Activated CD4-positive, alpha-beta T cell treated with anti-CD3 and anti-CD28 coated beads for 36 hours (primary cell): ENCODE results near the gene FAM149A. TPM values are rescaled to one million over a fixed set of nuclear protein-coding genes. Genes with fewer than 3 reads are reported as not detected.

ENCODE experiments used
- ATAC-seq: fragments of 200-7000 bp; cut with Tn5 transposase; one replicate; pipeline ENCODE4 v1.10.0; 2021; ENCODE audit warnings: mild to moderate bottlenecking, moderate library complexity
- CTCF ChIA-PET: fragments of 350-600 bp; sonication (Branson Sonifier 250); formaldehyde crosslinking; loops from one replicate; lab custom pipeline; 2021; ENCODE audit warnings: antibody characterized with exemption; lab: Charles Lee
- POLR2A ChIA-PET: fragments of 350-600 bp; sonication (Branson Sonifier 250); formaldehyde crosslinking; loops from one replicate; lab custom pipeline; 2021; ENCODE audit warnings: antibody characterized with exemption, inconsistent platforms; lab: Charles Lee
- DNase-seq: peaks from one replicate; pipeline ENCODE4 v3.0.0-alpha.2; 2020
- H3K27ac Mint-ChIP-seq: one replicate; pipeline ENCODE4 v1.8.0; 2021; ENCODE audit warnings: mixed read lengths
- H3K27me3 Mint-ChIP-seq: one replicate; pipeline ENCODE4 v1.8.0; 2021; ENCODE audit warnings: mixed read lengths
- H3K36me3 Mint-ChIP-seq: one replicate; pipeline ENCODE4 v1.8.0; 2021; ENCODE audit warnings: low read depth, mixed read lengths
- H3K4me1 Mint-ChIP-seq: one replicate; pipeline ENCODE4 v1.8.0; 2021; ENCODE audit warnings: mixed read lengths
- H3K4me3 Mint-ChIP-seq: one replicate; pipeline ENCODE4 v1.8.0; 2021; ENCODE audit warnings: mild to moderate bottlenecking, moderate library complexity, mixed read lengths
- H3K9me3 Mint-ChIP-seq: one replicate; pipeline ENCODE4 v1.8.0; 2021; ENCODE audit warnings: low read depth, mixed read lengths
- intact Hi-C, 2 experiments: fragments of 100-400 bp; cut with DNase I in 1 of 2; cut with micrococcal nuclease in 1 of 2; formaldehyde crosslinking; loops; one replicate each; pipeline versions ENCODE4 v1.14.2 to v1.15.1; 2022 to 2024; cut with DNase I, micrococcal nuclease
- total RNA-seq, 2 experiments: library from RNA; stranded (reverse); gene quantifications; one replicate each; pipeline ENCODE4 v1.2.3, GENCODE V29; 2021

FAM149A gene
- total RNA-seq, 2 experiments from 2014 or later, result 0.44 to 0.59 TPM

DNA sequence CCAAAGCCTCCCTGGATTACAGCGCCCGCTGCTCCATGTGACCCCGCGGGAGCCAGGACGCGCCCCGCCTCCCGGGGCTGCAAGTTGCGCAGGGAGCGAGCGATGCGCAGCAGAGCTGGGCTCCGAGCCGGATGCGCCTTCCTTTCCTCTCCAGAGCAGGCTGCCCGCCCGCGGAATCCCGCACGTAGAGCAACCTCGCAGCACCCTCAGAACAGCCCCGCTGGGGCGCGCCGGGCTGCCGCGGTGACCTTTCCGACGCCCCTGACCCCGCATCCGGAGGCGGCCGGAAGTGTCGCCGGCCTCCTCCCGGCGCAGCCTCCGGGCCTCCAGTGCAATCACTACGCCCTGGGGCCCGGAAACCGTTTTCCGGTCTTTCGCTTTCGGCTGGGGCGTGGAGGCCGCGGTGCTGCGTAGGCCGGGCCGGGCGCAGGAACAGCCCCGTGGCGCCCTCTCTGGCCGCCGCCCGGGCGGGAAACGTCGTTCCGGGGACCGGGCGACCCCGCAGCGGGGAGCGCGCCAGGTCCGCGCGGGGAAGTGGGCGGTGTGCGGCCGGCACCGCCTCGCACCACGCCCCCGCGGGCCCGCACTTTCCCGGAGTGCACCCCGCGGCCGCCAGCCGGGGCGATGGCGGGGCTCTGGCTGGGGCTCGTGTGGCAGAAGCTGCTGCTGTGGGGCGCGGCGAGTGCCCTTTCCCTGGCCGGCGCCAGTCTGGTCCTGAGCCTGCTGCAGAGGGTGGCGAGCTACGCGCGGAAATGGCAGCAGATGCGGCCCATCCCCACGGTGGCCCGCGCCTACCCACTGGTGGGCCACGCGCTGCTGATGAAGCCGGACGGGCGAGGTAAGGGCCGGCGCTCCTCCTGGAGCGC is 86.9 kb downstream of the FAM149A start, which contains the start of gene CYP4V2:
TSS of gene CYP4V2 (plus strand) at position 368 of the 866 bp plus-strand sequence. CDS start at position 625, 257 bp downstream.
- intact Hi-C loops, result loop anchor here (1.0 to 5.0 kb wide), 5 partner anchors 10 to 795 kb away; partner anchors contain the start of genes ANKRD37 (in 1 of the 2), CCDC110 (in 1 of the 2) and UFSP2 (in 1 of the 2)
- Mint-ChIP-seq H3K9me3 (no peaks in the 10 kb centered on the region), H3K27ac (peak within 1 kb of the TSS; percentile 94), H3K4me1 (peaks cover 37% of the 10 kb centered on the region), H3K36me3 (peaks cover 13% of the 10 kb centered on the region), H3K27me3 (no peaks in the 10 kb centered on the region), H3K4me3 (peak within 1 kb of the TSS; percentile 85)
- CTCF ChIA-PET, result interaction anchor here (0.7 to 2.9 kb wide), 4 partner anchors 12 to 495 kb away, joined by 3 to 10 read pairs (median 3); no protein-coding TSS in a partner anchor
- peak; percentile 93 for DNase-seq
- ATAC-seq, result peak; percentile 84
- POLR2A ChIA-PET, result interaction anchor here (0.8 to 1.5 kb wide), 2 partner anchors 10 to 13 kb away, joined by 4 to 5 read pairs; no protein-coding TSS in a partner anchor

DNA sequence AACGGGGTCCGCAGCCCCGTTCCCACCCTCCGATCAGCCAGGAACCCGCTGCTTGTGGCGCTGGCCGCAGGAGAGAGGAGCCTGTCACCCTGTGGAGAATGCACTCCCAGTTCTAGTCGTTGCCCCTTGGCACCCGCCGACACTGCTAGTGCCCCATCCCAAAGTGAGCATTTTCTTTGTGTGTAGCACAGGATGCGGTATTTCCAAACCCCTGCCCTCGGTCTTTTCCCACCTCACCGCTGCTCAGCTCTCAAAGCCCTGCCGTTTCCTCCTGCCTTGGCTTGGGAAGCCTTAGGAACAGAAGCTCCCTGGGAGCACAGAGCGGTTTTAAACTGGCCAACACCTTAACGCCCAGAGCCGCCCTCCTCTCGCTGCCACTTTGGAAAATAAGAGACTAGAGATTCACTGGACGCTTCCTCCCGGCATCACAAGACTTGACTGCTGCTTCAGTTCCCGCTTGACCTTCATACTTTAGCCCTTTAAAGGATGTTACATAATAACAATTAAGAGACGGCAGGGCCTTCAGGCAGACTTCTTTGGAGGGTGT is 87.6 kb downstream of the FAM149A start:
- H3K9me3 Mint-ChIP-seq, result no peaks in the 10 kb centered on the region
- ATAC-seq (peak; percentile 13), DNase-seq (peak; percentile 54)
- H3K36me3 Mint-ChIP-seq, result peaks cover 13% of the 10 kb centered on the region
- H3K27ac Mint-ChIP-seq, result peak overlapping the region; percentile 85
- H3K4me1 Mint-ChIP-seq, result peaks cover 37% of the 10 kb centered on the region
- ChIA-PET CTCF (interaction anchor here (0.7 to 2.9 kb wide), 5 partner anchors 10 to 495 kb away, joined by 3 to 10 read pairs (median 3); no protein-coding TSS in a partner anchor), POLR2A (interaction anchor here (1.5 kb wide), 1 partner anchor 10 kb away, joined by 5 read pairs; no protein-coding TSS in a partner anchor)
- H3K27me3 Mint-ChIP-seq, result no peaks in the 10 kb centered on the region
- H3K4me3 Mint-ChIP-seq, result peak overlapping the region; percentile 78
- intact Hi-C loops, result loop anchor here in 1 of 2 experiments (5.0 kb wide), 1 partner anchor 50 kb away; no protein-coding TSS in a partner anchor

DNA sequence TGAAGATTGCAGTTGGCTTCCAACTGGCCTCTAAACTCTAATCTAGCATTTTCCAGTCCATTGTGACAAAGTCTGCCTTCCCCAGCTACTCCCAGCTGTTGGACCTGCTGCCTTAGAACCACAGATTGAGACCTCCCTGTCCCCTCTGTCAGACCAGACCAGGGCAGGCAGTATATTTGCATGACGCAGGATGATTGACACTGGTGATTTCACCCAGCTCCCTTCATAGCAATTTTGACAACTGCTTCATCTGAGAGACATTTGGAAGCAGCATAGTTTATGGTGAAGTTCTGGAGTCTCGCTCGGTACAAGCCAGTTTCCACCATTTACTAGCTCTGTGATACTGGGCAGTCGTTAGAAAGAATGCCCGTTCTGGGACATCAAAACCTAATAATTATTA is 89.3 kb downstream of the FAM149A start:
- Mint-ChIP-seq H3K4me3 (no peak overlapping the region), H3K36me3 (peaks cover 13% of the 10 kb centered on the region), H3K4me1 (peaks cover 36% of the 10 kb centered on the region), H3K9me3 (no peaks in the 10 kb centered on the region), H3K27ac (no peak overlapping the region), H3K27me3 (no peaks in the 10 kb centered on the region)
- no peak for DNase-seq
- intact Hi-C loops, result loop anchor here in 1 of 2 experiments (5.0 kb wide), 1 partner anchor 52 kb away; no protein-coding TSS in a partner anchor
- ChIA-PET CTCF (interaction anchor here (0.5 to 1.8 kb wide), 3 partner anchors 8 to 50 kb away, joined by 3 to 4 read pairs (median 3); no protein-coding TSS in a partner anchor), POLR2A (no interaction called here)
- ATAC-seq, result no peak

DNA sequence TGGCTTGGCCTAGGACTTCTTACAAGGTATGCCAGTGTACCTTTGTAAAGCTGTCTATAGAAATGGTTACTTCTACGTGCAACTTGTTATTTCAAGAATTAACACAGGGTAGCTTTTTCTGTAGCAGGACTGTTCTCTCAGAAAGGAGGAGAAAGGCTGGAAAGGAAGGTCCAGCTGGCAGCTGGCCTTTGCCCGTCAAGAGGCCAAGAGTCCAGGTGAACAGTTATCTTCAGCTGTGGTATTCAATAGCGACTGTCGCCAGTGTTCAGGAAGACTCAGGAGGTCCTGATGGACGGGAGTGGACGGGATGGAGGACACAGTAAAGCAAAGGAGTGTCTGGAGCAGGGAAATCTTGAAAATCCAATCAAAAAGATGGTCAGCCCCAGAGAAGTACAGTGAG is 91.6 kb downstream of the FAM149A start:
- ATAC-seq (no peak), DNase-seq (no peak)
- no peaks in the 10 kb centered on the region for H3K9me3 Mint-ChIP-seq
- POLR2A ChIA-PET, result no interaction called here
- H3K36me3 Mint-ChIP-seq, result peaks cover 13% of the 10 kb centered on the region
- no peaks in the 10 kb centered on the region for H3K27me3 Mint-ChIP-seq
- peaks cover 20% of the 10 kb centered on the region for H3K4me1 Mint-ChIP-seq
- no peak overlapping the region for H3K4me3 Mint-ChIP-seq
- intact Hi-C loops, result no loop called here
- no peak overlapping the region for H3K27ac Mint-ChIP-seq
- CTCF ChIA-PET, result no interaction called here

DNA sequence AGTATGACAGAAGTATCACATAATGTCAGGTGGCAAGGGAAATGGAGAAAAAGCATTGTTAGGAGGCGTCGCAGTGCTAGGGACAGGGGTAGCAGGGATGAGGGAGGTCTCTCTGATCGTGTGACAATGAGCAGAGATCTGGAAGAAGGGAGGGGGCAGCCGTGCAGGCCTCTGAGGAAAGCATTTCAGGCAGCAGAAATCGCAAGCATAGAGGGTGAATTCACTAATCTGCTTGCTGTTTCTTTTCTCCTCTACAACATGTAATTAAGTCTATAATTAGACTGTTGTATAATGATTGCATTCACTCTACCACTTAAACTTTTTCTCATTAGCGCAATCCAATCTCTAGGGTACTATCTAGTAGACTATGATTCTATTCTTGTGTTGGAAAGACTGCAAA is 96.0 kb downstream of the FAM149A start:
- Mint-ChIP-seq H3K27me3 (no peaks in the 10 kb centered on the region), H3K9me3 (no peaks in the 10 kb centered on the region), H3K27ac (no peak overlapping the region), H3K36me3 (peaks cover 9% of the 10 kb centered on the region), H3K4me3 (no peak overlapping the region), H3K4me1 (peaks cover 14% of the 10 kb centered on the region)
- DNase-seq (no peak), ATAC-seq (no peak)
- POLR2A ChIA-PET, result no interaction called here
- intact Hi-C loops, result loop anchor here in 1 of 2 experiments (5.0 kb wide), 1 partner anchor 133 kb away; the partner anchor contains the start of gene TLR3
- CTCF ChIA-PET, result no interaction called here

DNA sequence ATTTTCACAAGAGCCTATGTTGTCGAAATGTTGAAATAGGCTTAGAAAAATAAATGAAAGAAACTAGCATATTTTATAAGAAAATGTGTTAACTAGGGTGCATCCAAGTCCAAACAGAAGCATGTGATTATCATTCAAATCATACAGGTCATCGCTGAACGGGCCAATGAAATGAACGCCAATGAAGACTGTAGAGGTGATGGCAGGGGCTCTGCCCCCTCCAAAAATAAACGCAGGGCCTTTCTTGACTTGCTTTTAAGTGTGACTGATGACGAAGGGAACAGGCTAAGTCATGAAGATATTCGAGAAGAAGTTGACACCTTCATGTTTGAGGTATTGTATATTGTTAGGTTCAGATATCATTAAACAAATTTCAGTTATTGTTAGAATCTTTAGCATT is 96.5 kb downstream of the FAM149A start:
- Mint-ChIP-seq H3K4me3 (no peak overlapping the region), H3K4me1 (peaks cover 14% of the 10 kb centered on the region), H3K9me3 (no peaks in the 10 kb centered on the region), H3K36me3 (peaks cover 6% of the 10 kb centered on the region), H3K27me3 (no peaks in the 10 kb centered on the region), H3K27ac (no peak overlapping the region)
- POLR2A ChIA-PET, result interaction anchor here (1.7 kb wide), 1 partner anchor 9 kb away, joined by 5 read pairs; the partner anchor contains the start of gene CYP4V2
- CTCF ChIA-PET, result interaction anchor here (1.8 kb wide), 2 partner anchors 40 to 133 kb away, joined by 6 to 8 read pairs; no protein-coding TSS in a partner anchor
- DNase-seq, result no peak
- no peak for ATAC-seq
- intact Hi-C loops, result loop anchor here (1.0 to 5.0 kb wide), 2 partner anchors 10 to 134 kb away; partner anchors contain the start of genes CYP4V2 (in 1 of the 2) and TLR3 (in 1 of the 2)

DNA sequence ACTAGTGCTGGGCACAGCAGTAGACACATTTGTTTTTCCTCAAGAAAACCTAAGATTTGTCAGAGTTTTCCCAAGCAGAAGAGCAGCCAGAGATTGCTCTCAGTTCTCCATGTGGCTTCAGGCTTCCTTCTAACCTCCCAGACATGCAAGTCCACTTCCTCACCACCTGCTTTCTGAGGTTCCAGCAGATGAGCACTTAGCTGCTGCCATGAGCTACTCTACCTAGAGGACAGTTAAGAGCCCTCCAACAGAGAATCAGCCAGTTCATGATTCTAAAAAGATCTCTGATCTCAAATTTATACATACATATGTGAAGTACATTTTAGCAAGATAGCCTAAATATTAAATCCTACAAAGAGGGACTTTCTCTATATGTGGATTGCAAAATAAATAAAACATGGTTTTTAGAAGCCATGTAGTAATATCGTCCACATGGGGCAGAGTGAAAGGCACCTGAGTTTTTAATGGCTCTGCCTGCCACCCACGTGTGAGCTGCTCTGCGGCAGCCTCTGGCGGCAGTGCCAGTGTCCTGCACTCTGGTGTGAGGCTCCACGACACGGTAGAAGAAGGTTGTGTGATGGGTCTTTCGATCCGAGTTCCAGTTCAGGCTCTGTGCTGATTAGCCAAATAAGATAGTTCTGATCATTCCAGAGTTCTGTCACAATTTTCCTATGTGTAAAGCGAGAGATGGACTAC is 97.2 kb downstream of the FAM149A start:
- CTCF ChIA-PET, result interaction anchor here (0.7 to 1.8 kb wide), 4 partner anchors 8 to 134 kb away, joined by 3 to 8 read pairs (median 5); no protein-coding TSS in a partner anchor
- Mint-ChIP-seq H3K27me3 (no peaks in the 10 kb centered on the region), H3K9me3 (no peaks in the 10 kb centered on the region), H3K27ac (peak overlapping the region; percentile 30), H3K4me1 (peaks cover 11% of the 10 kb centered on the region), H3K4me3 (peak overlapping the region; percentile 5), H3K36me3 (peaks cover 4% of the 10 kb centered on the region)
- ATAC-seq (peak; percentile 94), DNase-seq (peak; percentile 78)
- POLR2A ChIA-PET, result interaction anchor here (1.7 kb wide), 1 partner anchor 10 kb away, joined by 5 read pairs; the partner anchor contains the start of gene CYP4V2
- intact Hi-C loops, result loop anchor here (1.0 to 5.0 kb wide), 3 partner anchors 10 to 134 kb away; partner anchors contain the start of genes CYP4V2 (in 1 of the 2) and TLR3 (in 1 of the 2)

DNA sequence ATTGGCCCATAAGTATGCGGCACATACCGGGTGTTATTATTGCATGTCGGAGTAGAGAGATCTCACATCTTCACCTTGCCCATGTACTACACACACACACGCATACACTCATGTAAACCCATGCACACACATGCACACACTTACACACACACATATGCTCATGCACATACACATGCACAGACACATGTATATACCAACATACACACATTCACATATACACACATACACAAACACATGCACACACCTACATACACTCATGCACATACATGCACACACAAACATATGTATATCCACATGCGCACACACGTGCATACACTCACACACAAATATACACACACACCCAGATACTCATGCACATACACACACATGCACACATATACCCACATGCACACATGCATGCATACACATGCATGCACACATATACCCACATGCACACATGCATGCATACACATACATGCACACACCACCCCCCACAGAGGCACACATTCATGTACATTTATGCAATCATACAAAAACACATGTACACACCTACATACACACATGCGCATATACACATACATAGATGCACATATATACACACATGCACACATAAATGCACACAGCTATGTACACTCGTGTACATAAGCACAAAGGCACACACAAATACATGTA is 98.1 kb downstream of the FAM149A start:
- ChIA-PET POLR2A (interaction anchor here (1.7 kb wide), 1 partner anchor 11 kb away, joined by 5 read pairs; the partner anchor contains the start of gene CYP4V2), CTCF (interaction anchor here (0.7 to 2.0 kb wide), 5 partner anchors 9 to 135 kb away, joined by 3 to 10 read pairs (median 6); partner anchors contain the start of gene CYP4V2)
- Mint-ChIP-seq H3K9me3 (no peaks in the 10 kb centered on the region), H3K27ac (peak overlapping the region; percentile 64), H3K36me3 (peaks cover 5% of the 10 kb centered on the region), H3K4me1 (peaks cover 11% of the 10 kb centered on the region), H3K4me3 (no peak overlapping the region), H3K27me3 (no peaks in the 10 kb centered on the region)
- intact Hi-C loops, result loop anchor here (1.0 to 5.0 kb wide), 2 partner anchors 134 to 135 kb away; partner anchors contain the start of gene TLR3 (in 1 of the 2)
- no peak for DNase-seq
- no peak for ATAC-seq

DNA sequence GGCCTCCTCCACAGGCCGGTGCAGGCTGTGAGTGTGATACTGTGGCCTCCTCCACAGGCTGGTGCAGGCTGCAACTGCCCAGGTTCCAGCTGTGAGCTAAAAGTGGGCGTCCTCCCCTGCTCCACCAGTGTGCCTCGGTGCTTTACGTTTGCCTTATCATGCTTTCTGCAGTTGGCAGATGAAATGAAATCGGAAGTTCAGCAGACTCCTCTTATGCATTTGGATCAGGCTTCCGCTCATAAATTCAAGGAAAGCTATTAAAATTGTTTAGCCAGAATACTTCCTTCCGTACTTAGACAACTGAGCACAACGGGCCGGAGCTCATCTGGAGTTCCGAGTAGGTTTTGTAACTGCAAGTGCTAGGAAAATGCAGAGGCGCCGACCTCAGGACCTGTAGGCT is 98.9 kb downstream of the FAM149A start:
- H3K27me3 Mint-ChIP-seq, result no peaks in the 10 kb centered on the region
- H3K27ac Mint-ChIP-seq, result peak overlapping the region; percentile 74
- ChIA-PET POLR2A (interaction anchor here (0.7 to 0.9 kb wide), 2 partner anchors 10 to 12 kb away, joined by 3 to 4 read pairs; partner anchors contain the start of gene CYP4V2), CTCF (interaction anchor here (0.6 to 2.0 kb wide), 2 partner anchors 11 to 86 kb away, joined by 3 to 10 read pairs; partner anchors contain the start of gene CYP4V2)
- ATAC-seq, result no peak
- peak; percentile 18 for DNase-seq
- intact Hi-C loops, result loop anchor here in 1 of 2 experiments (5.0 kb wide), 1 partner anchor 136 kb away; the partner anchor contains the start of gene TLR3
- H3K36me3 Mint-ChIP-seq, result peaks cover 7% of the 10 kb centered on the region
- H3K9me3 Mint-ChIP-seq, result no peaks in the 10 kb centered on the region
- H3K4me1 Mint-ChIP-seq, result peaks cover 11% of the 10 kb centered on the region
- H3K4me3 Mint-ChIP-seq, result peak overlapping the region; percentile 43
